ENCODE measurements around the gene MTA3.

DNA sequence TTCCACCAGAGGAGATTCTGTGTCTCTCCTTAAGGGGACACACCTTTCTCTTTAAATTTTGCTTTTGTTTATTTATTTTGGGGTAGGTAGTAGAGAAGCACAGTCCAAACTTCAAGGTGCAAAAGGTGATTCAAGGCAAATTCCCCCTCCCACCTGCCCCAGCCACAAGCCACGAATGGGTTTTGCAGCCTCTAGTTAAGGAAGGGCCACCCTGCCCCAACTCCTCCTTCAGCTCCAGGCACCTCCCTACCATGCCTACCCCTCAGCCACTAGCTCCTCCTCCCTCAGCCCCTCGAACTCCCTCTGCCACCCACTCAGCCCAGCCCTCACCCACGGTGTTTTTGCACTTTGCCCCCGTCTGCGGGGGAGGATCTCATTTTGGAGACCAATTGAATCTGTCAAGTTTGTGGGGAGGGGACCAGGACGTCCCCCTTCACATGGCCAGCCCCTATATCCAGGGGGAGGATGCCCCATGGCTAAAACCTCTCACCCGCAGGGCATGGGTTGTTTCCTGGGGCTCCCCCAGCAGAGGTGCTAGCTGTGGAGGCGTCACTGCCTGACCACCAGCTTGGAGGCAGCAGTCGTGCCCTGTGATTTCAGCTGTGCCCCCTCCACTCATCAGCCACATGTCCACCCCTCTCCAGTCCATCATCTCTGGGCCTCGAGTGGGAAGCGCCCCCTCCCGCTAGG, 219.5 kb downstream of the MTA3 start:
- no peak for TF ChIP-seq EZH2 (IDR thresholded peaks at IDR 0.05; ENCODE audit: low read length, missing control alignments)
- TF ChIP-seq, protein P1, sequence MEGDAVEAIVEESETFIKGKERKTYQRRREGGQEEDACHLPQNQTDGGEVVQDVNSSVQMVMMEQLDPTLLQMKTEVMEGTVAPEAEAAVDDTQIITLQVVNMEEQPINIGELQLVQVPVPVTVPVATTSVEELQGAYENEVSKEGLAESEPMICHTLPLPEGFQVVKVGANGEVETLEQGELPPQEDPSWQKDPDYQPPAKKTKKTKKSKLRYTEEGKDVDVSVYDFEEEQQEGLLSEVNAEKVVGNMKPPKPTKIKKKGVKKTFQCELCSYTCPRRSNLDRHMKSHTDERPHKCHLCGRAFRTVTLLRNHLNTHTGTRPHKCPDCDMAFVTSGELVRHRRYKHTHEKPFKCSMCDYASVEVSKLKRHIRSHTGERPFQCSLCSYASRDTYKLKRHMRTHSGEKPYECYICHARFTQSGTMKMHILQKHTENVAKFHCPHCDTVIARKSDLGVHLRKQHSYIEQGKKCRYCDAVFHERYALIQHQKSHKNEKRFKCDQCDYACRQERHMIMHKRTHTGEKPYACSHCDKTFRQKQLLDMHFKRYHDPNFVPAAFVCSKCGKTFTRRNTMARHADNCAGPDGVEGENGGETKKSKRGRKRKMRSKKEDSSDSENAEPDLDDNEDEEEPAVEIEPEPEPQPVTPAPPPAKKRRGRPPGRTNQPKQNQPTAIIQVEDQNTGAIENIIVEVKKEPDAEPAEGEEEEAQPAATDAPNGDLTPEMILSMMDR (conservative IDR thresholded peaks at IDR 0.05 in 1 of 2, IDR thresholded peaks at IDR 0.05 in 1 of 2; ENCODE audit: low read depth in 1 of 2, low read length in 2 of 2): no peak

All from fibroblast of lung (primary cell).